Activated CD8-positive, alpha-beta memory T cell treated with anti-CD3 and anti-CD28 coated beads for 4 hours (primary cell): ENCODE results near the gene IL34.

ENCODE experiments used
- DNase-seq, 2 donors: peaks; one replicate each; pipeline ENCODE4 v3.0.0-alpha.2; 2020; ENCODE audit warnings: low read depth in 2 of 2

IL34 gene

DNA sequence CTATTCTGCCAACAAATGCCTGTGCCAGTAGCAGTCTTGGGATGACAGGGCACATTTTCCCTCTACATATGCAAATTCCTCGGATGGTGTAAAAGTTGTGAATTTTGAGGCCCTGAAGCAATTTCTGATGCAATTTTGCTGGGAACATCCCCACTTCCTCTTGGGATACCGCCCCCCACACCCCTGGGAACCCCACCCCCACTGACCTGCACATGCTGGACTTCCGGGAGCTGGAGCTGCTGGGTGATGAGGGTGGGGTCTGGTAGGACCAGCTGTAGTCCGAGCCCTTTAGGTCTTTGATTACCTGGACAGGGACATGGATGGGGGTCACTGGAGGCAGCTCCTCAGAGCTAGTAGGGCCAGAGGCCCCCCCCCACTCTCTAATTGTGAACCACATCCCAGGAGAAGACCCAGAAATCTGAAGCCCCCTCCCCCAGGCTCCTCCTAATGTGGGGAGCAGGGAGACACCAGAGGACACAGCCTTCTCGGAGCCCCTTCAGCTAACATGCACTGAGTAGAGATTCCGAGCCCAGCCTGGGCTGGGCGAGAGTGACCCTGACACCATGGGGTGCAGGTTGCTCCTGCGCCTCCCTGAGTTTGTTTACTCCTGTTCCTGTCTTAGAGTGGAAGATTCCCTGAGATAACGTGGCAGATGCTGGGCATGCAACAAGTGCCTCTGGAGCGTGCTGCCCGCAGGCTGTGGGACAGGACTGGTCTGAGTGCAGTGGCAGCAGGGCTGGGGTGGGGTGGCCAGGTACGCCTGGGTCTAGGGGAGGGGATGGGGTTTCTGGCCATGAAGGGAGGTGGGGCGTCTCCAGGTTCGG lies 30.5 kb downstream of the IL34 start:
- DNase-seq: no peak

DNA sequence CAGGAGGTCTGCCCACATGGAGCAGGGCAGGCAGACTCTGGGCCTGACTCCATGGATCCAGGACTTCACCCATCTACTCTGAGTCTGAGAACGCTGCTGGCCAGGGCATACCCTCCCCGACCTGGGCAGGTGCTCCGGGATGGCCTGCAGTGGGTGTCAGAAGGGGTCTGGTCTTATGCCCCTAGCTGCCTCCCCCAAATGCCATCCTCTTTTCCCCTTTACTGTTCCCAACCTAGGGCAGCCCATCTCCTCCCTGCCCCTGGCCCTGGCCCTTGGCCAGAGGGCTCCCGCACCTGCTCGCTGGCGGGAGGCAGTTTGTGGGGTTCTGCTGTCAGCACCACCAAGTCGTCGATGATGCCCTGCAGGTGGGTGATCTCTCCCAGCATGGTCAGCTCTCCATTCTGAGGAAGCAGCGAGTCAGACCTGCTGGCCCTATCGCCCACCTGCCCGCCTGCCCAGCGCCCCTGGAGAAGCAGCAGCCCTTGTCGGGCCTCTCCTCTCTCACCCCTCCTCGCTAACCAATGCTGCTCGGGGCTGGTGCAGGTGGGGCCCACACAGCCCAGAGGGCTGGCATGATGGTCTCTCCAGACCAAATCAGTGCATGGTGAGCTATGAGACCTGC lies 31.3 kb downstream of the IL34 start:
- DNase-seq: no peak

DNA sequence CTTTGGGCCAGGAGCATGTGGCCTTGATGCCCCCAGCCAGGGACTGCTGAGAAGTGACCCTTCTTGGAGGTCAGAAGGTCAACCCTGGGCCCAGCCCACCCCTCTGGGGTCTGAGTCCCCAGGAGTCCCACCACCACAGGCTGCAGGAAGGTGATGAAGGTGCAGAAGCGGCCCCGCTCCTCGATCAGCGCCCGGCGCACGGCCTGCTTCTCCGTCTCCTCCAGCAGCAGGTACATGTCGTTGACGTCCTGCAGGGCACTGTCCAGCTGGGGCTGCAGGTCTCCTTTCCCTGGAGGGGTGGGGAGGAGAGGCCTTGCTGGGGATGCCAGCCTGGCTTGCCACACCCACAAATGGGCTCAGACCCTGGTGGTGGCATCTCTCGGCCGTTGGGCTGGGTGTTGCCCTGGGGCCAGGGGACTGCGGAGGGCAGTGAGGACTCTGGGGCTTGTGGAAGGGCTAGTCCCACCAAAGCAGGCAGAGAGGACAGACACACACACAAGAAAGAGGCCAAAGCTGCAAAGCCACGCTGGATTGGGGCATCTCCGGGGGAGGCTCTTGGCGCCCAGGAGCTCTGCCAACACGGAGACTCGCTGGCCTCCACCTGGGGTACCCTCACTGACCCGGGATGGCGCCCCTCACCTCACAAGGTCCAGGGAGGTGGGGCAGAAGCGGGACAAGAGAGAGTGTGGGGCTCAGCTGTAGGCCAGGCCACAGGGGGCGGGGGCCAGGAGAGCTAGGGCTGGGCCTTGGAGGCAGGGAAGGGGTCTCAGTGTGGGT lies 31.9 kb downstream of the IL34 start:
- no peak for DNase-seq

DNA sequence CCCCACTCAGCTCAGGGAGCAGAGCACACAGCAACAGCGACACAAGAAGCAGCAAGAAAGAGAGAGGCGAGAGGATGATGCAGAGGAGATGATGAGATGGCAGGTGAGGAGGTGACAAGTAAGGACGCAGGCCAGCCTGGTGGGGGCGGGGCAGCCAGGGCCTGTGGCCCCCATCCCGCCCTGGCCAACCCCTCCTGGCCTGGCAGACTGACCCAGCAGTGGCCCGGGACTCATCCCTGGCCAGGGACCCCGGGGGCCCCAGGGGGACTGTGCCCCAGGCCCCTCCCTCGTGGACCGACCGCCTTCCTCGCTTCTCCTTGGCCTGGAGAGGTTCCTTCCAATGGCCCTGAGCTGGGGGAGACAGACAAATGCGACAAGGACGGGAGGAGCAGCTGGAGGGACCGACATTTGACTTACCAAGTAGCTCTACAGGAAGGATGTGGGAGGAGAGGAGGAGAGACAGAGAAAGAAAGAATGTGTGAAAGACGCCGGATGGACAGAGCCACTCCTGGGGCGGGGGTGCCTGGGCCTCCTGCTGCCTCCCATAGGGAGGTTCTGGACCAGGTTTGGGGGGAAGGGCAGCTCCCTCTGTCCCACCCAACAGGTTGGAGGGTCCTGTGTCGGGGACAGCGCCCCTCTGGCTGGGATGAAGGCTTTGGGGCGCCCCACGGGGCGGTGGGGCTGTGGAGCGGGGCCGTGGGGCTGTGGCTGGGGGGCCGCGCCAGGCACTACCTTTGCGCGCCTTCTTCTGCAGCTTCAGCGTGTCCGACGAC lies 32.7 kb downstream of the IL34 start:
- no peak for DNase-seq

DNA sequence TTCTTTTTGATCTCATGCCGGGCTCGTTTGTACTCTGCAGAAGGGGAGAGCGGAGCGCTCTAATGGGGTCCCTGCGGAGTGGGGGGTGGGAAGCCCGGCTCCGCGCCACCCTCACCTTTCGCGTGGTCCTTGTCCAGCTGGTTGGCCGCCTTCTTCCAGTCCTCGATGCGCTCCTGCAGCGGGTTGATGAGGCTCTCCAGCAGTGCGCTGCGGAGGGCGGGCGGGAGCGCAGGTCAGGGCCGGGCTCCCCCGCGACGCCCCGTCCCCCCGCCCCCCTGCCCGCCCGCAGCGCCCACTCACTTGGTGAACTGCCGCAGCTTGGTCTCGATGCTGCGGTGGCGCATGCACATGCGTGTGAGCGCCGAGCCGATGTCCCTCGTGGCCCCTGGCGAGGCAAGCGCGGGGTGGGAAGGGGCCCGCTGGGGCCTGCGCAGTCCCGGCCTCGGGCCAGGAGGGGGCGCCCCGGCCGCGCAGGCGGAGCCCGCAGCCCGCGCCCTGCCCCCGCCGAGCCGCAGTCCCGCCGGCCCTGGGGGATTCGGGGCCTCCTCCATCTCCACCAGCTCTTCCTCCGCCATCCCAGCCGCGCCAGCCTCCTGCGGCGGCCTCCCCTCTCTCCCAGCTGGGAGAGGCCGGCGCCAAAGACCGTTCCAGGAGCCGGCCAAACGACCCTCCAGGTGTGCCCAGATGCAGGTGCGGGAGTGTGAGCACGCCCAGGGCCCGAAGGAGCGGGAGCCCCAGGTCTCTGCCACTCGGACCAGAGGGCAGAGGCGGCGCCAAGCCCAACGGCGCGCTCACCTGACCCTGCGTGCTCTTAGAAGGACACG lies 33.5 kb downstream of the IL34 start:
- no peak for DNase-seq

DNA sequence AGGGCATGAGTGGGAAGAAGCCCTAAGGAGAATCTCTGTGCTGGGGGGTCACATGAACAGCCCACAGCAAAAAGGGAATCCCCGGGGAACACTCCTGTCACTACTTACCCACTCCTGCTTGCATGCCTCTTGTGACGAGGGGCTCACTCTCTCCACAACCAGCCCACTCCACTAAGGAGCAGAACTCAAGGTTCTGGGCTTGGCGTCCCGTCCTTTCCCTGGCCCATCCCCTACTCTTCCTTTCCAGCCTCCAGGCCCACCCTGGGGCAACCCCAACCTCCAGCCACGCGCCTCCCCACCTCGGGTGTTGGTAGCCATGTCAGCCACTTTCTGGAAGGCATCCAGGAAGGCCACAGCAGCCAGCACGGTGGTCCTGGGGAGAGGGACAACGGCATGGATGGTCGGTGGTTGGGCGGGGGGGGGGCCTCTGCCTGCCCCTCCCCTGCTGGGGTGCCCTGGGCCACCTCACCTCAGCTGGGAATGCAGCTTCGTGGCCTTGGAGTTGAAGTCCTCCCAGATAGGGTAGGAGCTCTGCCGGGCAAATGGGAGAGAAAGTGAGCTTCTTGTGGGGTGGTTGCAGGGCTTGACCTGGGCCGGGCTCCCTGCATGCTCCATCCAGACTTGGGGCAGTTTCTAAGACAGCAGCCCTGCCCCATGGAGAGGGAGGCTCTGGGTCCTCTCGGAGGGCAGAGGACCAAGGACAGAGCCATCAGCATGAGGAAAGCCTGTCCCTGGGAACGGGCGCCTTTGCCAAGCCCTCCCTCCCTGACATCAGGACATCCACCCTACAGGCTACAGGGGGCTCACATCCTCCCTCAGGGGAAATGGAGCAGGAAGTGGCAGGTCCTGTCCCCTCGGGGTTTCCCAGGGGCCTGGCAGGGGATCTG lies 34.4 kb downstream of the IL34 start:
- no peak for DNase-seq

DNA sequence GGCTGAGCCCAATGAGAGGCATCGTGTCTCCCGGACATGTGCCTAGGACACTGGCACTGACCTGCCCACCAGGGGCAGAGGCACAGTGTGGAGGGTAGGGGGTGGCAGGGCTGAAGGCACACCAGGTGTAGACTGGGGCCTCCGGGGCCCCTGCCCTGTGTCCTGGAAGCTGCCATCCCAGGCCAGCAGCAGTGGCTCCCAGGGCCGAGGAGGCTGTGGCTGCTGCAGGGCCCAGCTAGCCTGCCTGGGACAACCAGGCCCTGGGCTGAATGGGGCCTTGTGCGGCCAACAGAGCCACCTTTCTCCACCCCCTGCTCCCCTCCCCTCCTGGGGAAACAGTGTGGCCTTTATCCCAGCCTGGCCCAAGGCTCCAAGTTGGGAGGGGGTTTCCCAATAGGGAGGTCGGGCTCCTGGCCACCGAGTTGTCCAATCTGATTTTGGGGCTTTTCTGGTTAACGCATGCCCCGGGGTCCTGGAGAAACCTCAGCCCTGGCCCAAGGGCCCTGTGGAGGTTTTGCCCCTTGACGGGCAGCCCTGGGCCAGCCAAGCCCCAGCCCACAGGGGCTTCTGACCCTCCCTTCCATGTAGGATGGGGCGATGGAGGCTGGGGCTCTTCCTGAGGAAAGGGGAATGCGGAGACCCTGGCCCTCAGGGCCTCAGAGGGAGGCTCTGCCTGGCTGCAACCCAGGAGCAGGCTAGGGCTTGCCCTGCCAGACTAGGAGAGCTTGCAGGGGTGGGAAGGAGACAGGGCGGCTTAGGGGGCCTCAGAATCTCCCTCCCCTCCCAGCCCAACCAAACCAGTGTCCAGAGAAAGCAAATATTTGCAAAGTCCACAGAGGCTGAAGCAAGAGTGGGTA lies 35.3 kb downstream of the IL34 start:
- no peak for DNase-seq

DNA sequence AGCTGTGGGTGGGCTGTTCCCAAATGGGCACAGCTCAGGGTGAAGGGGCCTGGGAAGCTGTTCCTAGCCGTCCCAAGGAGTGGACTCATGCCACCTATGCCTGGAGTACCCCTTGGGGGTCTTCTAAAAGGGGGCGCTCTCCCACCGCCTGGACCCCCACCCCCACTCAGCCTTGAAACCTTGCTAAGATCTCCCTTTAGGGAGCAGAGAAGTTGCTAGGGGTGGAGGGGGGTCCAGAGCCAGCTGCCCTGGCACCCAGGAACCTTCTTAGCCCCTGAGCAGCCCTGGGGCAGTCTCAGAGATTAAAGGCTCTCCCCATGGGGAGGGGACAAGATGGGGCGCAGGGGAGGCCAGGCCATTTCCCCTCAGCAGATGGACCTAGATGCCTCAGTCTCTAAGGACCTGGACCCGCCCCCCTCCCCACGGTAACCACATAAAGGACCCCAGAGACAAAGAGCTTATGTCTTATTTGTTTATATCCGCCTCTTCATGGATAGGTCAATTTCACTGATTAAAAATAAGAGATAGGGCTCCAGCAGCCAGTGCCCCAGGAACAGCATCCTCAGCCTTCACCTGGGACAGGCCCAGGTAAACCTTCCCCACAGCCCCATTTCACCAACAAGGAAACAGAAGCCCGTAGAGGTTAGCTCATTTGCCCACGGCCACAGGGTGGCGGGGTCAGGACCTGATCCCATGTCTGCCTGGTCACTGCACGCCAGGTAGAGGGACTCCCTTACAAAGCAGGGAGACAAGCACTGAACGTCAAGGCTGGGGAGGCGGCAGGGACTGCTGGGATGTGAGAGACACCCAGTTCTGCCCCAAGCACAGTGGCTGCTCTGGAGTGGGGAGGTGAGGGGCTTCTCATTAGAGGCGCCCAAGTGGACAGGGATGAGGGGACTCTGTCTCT lies 36.1 kb downstream of the IL34 start:
- DNase-seq: no peak

DNA sequence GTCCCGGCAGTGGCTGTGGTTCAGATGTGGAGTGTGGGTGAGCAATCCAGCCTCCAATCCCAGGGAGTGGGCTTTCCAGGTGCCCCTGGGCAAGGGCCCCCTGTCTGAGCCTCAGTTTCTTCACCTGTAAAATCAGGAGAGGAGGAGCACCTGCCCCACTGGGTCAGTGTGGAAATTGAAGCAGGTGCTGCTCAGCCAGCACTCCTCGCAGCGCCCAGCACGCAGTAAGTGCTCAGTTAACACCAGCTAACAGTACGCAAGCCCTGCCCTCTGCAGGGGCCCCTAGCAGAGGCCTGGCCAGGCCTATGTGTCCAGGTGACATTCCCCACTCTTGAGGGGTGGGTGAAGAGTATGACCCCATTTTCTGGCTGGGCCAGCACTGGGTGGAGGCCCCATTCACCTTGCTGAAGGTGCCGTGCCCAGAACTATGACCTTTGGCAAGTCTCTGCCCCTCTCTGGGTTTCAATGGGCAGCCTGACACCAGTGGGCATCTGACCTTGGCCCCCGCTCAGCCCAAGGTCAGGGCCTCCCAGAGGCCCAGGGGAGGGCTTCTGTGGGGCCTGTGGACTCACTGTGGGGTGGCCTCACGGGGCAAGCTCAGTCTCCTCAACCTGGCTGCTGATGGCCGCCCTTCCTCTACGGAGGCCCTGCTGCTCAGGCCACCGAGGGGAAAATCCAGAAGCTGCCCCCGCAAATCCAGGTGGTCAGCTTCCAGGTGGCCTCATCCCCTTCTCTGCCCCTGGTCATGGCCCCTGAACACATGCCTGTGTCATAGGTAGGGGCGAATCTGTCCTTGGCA lies 37.0 kb downstream of the IL34 start:
- no peak for DNase-seq

DNA sequence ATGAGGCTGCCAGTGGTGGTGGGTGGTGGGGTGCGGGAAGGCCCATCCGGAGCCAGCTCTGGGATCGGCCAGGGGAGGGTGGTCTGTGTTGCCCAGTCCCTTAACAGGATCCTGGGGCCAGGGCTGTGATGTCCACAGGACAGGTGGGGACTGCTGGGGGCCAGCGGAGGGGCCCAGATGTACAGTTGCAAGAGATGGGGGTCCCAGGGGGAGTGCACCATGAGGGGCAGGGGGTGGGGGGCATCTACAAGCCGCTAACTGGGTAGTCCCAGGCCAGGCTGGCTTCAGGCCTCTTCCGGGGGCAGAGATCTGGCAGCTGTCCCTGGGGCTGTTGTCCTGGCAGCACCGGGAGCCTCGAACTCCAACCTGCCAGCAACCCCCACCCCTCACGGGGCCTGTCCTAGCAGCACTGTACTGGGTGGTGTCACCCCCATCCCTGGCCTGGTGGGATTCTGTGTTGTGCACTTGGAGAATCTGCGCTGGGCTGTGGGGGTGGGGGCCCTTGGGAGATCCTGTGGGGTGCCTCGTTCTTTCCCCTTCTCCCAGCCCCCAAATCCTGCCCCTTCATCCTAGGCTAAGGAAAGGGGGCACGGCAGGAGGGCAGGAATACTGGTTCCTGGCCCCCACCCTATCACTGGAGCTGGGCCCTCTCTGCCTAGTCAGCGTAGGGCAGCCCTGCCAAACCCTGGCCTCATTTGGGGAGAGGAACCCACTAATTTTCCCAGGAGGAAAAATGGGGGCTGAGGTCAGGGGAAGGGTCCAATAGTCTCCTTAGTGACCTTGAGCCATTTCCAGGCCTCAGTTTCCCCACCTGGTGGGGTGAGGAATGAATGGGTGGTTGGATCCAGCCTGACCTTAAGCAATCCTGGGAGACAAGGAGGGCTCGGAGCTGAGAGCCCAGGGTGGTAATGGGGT lies 38.0 kb downstream of the IL34 start:
- DNase-seq: no peak

DNA sequence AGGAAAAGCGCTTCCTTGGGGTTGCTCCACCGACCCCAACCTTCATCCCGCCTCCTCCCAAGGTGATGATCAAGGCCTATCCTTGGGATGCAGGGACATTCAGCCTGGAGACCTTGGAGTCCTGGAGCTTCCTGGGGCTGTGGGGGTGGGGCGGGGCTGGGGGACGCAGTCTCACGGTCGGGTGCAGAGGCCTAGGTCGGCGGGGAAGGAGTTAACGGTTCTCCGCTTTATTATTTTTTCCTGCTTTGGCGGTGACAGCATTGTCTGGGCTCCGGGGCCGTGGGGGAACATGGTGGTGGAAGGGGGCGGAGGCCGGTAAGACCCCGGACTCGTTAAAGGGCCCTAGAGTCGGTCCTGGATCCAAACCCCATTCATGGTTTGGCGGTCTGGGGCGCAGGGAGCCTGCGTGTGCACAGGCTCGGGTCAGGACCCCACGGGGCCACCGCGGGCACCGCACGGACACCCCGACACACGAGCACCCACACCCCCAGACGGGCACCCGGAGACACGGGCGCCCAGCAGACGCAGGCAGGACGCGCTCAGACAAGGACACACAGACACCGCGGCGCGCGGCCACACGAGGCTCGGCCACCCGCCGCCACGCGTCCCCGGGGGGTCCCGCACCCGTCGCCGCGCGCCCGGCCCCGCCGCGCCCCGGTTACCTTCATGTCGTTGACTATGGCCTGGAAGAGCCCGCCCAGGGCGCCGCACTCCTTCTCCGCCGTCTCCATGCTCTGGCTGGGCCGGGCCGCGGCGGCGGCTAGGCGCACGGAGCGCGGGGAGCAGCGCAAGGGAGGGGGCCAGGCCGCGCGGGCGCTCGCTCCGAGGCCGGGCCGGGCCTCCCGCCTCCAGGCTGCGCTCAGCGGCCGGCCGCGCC lies 38.9 kb downstream of the IL34 start:
- no peak for DNase-seq

DNA sequence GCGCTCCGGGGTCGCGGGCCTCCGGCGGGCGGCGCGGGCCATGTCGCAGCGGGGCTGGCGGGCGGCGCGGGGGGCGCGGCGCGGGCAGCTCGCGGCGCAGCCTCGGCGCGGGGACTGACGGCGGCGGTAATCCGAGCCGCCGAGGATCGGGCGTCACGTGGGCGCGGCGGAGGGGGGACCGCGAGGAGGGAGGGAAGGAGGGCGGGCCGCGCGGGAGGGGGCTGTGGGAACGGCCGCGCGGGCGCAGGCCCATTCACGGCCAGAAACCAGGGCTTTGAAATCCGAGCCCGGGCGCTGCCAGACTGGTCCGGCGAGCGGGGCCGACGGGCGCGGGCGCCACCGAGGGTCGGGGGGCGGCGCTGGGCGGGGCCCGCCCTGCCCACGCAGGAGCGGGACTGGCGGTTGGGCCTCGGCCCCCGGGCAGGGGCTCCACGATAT lies 39.6 kb downstream of the IL34 start, which contains the start of gene MTSS2:
Gene MTSS2 (minus strand): TSS at position 116 of the 438 bp plus-strand sequence. CDS start 262 bp downstream, outside the sequence.
- DNase-seq: no peak

DNA sequence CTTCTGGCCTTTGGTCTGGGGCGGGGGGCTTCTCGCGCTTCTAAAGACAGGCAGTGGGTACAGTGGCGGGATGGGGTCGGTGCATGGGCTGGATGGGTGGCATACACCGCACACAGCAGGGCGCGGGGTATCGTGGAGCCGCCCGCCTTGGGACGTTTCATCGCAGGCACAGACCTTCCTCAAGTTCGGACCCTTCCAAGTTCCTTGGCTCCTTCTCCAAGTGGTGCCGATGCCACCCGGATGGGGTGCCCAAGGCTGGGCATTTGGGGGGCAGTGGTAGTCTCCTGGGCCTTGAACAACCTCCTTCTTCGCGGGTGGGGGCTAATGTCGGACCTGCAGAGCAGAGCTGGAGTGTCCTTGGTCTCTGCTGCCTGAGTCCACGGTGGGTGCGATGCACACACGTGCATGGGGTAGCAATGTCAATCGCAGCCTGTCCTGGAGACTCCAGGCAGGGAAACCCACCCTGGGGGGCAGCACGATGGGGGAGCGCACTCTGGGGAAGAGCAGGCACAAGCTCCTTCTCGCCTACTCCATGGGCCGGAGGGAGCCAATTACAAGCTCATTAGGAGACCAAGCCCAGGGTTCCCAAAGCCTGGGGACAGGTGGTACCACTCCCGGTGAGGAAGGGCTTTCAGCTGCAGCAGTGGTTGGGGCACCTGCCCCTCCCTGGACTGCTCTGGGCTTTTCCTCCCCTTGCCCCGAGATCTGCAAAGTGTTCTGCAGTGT lies 40.2 kb downstream of the IL34 start:
- no peak for DNase-seq

DNA sequence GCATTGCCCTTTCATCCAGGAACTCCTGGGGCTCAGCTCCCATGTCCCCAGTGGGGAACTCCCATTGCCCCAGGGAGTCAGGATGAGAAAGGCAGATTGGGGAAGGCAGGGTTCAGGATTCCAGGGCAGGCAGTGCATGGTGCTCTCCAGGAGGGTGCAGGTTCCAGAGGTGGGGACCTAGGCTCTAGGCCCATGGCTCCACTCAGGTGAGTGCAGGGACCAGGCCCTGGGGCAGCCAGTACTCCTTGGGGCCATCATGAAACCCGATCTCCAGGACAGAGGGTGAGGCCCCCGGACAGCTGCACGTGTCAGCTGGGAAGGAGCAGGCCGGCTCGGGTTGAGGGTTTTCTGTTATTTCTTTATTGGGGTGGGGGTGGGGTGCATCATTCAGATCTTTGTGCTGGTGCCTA lies 40.7 kb downstream of the IL34 start:
- DNase-seq: no peak
